DOHH2 (cell line): ENCODE data around the gene APOBEC3A.

Experiments used
- CTCF ChIP-seq: fragments of 200-600 bp; sonication (generic); IDR thresholded peaks from one replicate; pipeline ENCODE4 v1.5.1; 2014; ENCODE audit warnings: antibody characterized with exemption, mild to moderate bottlenecking, low read depth, low read length; ENCODE audit not compliant: poor library complexity, severe bottlenecking
- EZH2phosphoT487 ChIP-seq: fragments of 200-600 bp; sonication (generic); IDR thresholded peaks from 2 replicates; pipeline ENCODE4 v1.6.1; 2017; ENCODE audit warnings: borderline replicate concordance, mild to moderate bottlenecking, antibody characterized with exemption, low read length, moderate library complexity, mixed read lengths

- no peak for TF ChIP-seq CTCF
- TF ChIP-seq EZH2phosphoT487: no peak
Observed at GRCh38 chr22:38930512-38930911, 26.9 kb upstream of the APOBEC3A start.
